ENCODE results near the gene SEC14L3.

The SEC14L3 gene

DNA sequence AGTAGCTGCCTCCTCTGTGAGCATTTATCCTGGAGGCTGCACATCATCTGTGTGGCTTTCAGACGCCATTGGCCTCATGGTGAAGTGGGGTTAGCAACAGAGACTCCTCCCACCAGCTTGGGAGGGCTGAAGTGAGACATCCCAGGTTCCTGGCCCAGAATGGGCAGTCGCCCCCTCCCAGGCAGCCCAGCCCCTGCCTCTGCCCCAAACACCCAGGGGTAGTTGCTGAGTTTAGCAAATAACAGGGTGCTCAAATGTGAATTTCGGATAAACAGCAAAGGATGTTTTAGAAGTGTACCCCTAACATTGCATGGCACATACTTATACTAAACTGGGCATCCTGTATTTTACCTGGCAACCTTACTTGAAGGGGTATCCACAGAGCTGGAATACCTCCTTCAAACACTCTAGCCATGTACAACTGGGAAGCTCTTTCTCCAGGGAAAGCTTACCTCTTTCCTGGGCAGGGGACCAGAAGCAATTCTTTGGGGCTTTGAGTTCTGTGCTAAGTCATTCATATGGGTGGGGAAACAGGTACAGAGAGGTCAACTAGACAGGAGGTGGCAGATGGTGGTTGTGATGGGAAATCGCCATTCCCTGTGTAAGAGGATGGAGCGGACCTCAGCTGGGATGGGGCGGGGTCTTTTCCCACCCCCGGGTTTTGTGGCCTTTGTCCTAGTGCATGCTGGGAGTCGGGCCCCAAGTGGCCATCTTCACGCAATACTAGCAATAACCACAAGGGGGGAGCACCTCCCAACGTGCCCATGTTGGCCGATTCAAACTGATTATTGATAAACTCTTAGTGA lies 27.0 kb downstream of the SEC14L3 start:
- TF ChIP-seq, protein P1, sequence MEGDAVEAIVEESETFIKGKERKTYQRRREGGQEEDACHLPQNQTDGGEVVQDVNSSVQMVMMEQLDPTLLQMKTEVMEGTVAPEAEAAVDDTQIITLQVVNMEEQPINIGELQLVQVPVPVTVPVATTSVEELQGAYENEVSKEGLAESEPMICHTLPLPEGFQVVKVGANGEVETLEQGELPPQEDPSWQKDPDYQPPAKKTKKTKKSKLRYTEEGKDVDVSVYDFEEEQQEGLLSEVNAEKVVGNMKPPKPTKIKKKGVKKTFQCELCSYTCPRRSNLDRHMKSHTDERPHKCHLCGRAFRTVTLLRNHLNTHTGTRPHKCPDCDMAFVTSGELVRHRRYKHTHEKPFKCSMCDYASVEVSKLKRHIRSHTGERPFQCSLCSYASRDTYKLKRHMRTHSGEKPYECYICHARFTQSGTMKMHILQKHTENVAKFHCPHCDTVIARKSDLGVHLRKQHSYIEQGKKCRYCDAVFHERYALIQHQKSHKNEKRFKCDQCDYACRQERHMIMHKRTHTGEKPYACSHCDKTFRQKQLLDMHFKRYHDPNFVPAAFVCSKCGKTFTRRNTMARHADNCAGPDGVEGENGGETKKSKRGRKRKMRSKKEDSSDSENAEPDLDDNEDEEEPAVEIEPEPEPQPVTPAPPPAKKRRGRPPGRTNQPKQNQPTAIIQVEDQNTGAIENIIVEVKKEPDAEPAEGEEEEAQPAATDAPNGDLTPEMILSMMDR (IDR thresholded peaks at IDR 0.05; ENCODE audit: low read depth, low read length) = peak; percentile 88
- no peaks in the 10 kb centered on the region for H3K9me3 ChIP-seq
- DNase-seq = peak; percentile 76
- H3K36me3 ChIP-seq = no peaks in the 10 kb centered on the region
- H3K4me3 ChIP-seq (ENCODE audit: low read depth, low read length) = peak overlapping the region; percentile 37
- no peaks in the 10 kb centered on the region; the same call in 1 of the 2 replicates for H3K4me1 ChIP-seq
- no peaks in the 10 kb centered on the region for H3K27me3 ChIP-seq

DNA sequence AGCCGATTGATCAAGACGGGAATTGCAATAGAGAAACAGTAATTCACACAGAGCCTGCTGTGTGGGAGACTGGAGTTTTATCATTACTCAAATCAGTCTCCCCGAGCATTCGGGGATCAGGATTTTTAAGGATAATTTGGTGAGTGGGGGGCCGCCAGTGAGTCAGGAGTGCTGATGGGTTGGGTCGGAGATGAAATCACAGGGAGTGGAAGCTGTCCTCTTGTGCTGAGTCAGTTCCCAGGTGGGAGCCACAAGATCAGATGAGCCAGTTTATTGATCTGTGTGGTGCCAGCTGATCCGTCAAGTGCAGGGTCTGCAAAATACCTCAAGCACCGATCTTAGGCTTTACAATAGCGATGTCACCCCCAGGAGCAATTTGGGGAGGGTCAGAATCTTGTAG lies 30.7 kb downstream of the SEC14L3 start:
- Histone ChIP-seq H3K27me3 (no peaks in the 10 kb centered on the region), H3K36me3 (no peaks in the 10 kb centered on the region), H3K4me1 (no peaks in the 10 kb centered on the region; the same call in 1 of the 2 replicates), H3K9me3 (no peaks in the 10 kb centered on the region; the same call in 1 of the 2 replicates), H3K4me3 (ENCODE audit: low read depth, low read length) (no peak overlapping the region)
- TF ChIP-seq, protein P1 (IDR thresholded peaks at IDR 0.05; ENCODE audit: low read depth, low read length) = no peak
- no peak for DNase-seq

- no peaks in the 10 kb centered on the region for H3K36me3 ChIP-seq
- no peak for DNase-seq
Observed at GRCh38 chr22:30439836-30440235, 32.0 kb downstream of the SEC14L3 start.

GRCh38 chr22:30439226-30439625 lies 32.6 kb downstream of the SEC14L3 start:
- H3K4me3 ChIP-seq (ENCODE audit: low read depth, low read length) = no peak overlapping the region
- H3K9me3 ChIP-seq = no peaks in the 10 kb centered on the region; the same call in 1 of the 2 replicates
- no peaks in the 10 kb centered on the region for H3K27me3 ChIP-seq
- TF ChIP-seq, protein P1 (IDR thresholded peaks at IDR 0.05; ENCODE audit: low read depth, low read length) = no peak
- no peak for DNase-seq
- H3K4me1 ChIP-seq = no peaks in the 10 kb centered on the region
- H3K36me3 ChIP-seq = no peaks in the 10 kb centered on the region

More at GRCh38 chr22:30439836-30440235, 32.0 kb downstream of the SEC14L3 start:
- TF ChIP-seq, protein P1 (IDR thresholded peaks at IDR 0.05; ENCODE audit: low read depth, low read length) = no peak
- no peak overlapping the region for H3K4me3 ChIP-seq (ENCODE audit: low read depth, low read length)
- no peaks in the 10 kb centered on the region; the same call in 1 of the 2 replicates for H3K9me3 ChIP-seq
- H3K4me1 ChIP-seq = no peaks in the 10 kb centered on the region; the same call in 1 of the 2 replicates
- no peaks in the 10 kb centered on the region for H3K27me3 ChIP-seq

- TF ChIP-seq, protein P1 (IDR thresholded peaks at IDR 0.05; ENCODE audit: low read depth, low read length) = no peak
- H3K27me3 ChIP-seq = no peaks in the 10 kb centered on the region
Observed at GRCh38 chr22:30438559-30438958, 33.3 kb downstream of the SEC14L3 start.

GRCh38 chr22:30436196-30436595 lies 35.6 kb downstream of the SEC14L3 start:
- no peak for DNase-seq
- Histone ChIP-seq H3K4me3 (ENCODE audit: low read depth, low read length) (no peak overlapping the region), H3K4me1 (no peaks in the 10 kb centered on the region), H3K27me3 (no peaks in the 10 kb centered on the region), H3K9me3 (no peaks in the 10 kb centered on the region; the same call in 1 of the 2 replicates), H3K36me3 (no peaks in the 10 kb centered on the region)
- TF ChIP-seq, protein P1 (IDR thresholded peaks at IDR 0.05; ENCODE audit: low read depth, low read length) = no peak

More at GRCh38 chr22:30438559-30438958, 33.3 kb downstream of the SEC14L3 start:
- H3K4me3 ChIP-seq (ENCODE audit: low read depth, low read length) = no peak overlapping the region
- H3K36me3 ChIP-seq = no peaks in the 10 kb centered on the region
- H3K4me1 ChIP-seq = no peaks in the 10 kb centered on the region
- DNase-seq = no peak
- no peaks in the 10 kb centered on the region; the same call in 1 of the 2 replicates for H3K9me3 ChIP-seq
